ENCODE results near the gene CCN6.

Gene CCN6

GRCh38 chr6:112038756-112039430 is 15.0 kb upstream of the CCN6 start:
- no peak for TF ChIP-seq CTCF (conservative IDR thresholded peaks at IDR 0.05; ENCODE audit: control insufficient read depth, insufficient read depth, low read depth, low read length)
- H3K4me3 ChIP-seq (ENCODE audit: control insufficient read depth, low read depth, low read length) = no peak overlapping the region
- DNase-seq (ENCODE audit: low read depth) = peak; percentile 52

- no peak overlapping the region for H3K4me3 ChIP-seq (ENCODE audit: control insufficient read depth, low read depth, low read length)
- DNase-seq (ENCODE audit: low read depth) = no peak
- TF ChIP-seq CTCF (conservative IDR thresholded peaks at IDR 0.05; ENCODE audit: control insufficient read depth, insufficient read depth, low read depth, low read length) = no peak
Measured at GRCh38 chr6:112039431-112039770, 14.5 kb upstream of the CCN6 start.

GRCh38 chr6:112040956-112041355 is 12.9 kb upstream of the CCN6 start:
- TF ChIP-seq CTCF (conservative IDR thresholded peaks at IDR 0.05; ENCODE audit: control insufficient read depth, insufficient read depth, low read depth, low read length) = no peak
- peak; percentile 65 for DNase-seq (ENCODE audit: low read depth)
- H3K4me3 ChIP-seq (ENCODE audit: control insufficient read depth, low read depth, low read length) = no peak overlapping the region

GRCh38 chr6:112041535-112041934 is 12.4 kb upstream of the CCN6 start:
- no peak for DNase-seq (ENCODE audit: low read depth)
- TF ChIP-seq CTCF (conservative IDR thresholded peaks at IDR 0.05; ENCODE audit: control insufficient read depth, insufficient read depth, low read depth, low read length) = no peak
- H3K4me3 ChIP-seq (ENCODE audit: control insufficient read depth, low read depth, low read length) = no peak overlapping the region

- peak overlapping the region; percentile 58 for H3K4me3 ChIP-seq (ENCODE audit: control insufficient read depth, low read depth, low read length)
- TF ChIP-seq CTCF (conservative IDR thresholded peaks at IDR 0.05; ENCODE audit: control insufficient read depth, insufficient read depth, low read depth, low read length) = peak; percentile 95
- DNase-seq (ENCODE audit: low read depth) = peak; percentile 90
Measured at GRCh38 chr6:112043032-112044007, 10.6 kb upstream of the CCN6 start.

GRCh38 chr6:112044196-112044595 is 9.7 kb upstream of the CCN6 start:
- no peak for TF ChIP-seq CTCF (conservative IDR thresholded peaks at IDR 0.05; ENCODE audit: control insufficient read depth, insufficient read depth, low read depth, low read length)
- no peak for DNase-seq (ENCODE audit: low read depth)
- H3K4me3 ChIP-seq (ENCODE audit: control insufficient read depth, low read depth, low read length) = no peak overlapping the region

Data from fibroblast of mammary gland (primary cell).